ENCODE data around the gene CTNNA3.

The CTNNA3 gene

DNA sequence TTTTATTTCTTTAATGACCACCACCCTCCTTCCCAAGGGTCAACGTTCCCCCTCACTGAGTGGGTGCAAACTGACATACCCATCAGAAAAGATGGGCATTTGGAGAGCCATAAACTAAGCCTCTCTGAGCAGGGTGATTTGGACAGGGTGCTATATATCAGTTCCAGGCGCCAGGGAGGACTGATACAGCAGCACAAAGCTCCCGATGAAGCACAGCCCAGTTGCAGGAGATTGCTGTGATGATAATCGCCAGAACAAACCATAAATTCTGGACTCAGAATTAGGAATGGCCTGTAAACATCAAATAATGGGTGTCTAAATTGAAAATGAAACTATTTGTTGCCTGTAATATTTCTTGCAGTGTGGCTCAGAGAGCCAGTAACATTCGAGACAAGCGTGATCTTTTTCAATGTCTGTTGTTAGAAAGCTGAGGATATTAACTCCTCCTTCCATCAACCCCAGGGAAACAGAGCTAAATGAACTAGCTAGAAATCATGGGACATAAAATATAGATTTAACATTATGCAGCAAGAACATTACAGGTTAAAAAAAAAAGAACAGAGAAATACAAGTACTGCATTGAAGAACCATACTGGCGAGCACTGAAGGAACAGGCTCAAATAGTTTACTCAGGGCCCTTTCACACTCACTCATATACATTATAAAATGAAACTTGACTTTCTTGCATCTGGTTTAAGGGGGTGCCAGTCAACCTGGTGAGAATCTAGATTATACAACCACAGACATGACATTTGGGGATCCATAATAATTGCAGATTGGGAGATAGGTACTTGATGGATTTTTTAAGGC is 907.6 kb downstream of the CTNNA3 start:
- DNase-seq = no peak

DNA sequence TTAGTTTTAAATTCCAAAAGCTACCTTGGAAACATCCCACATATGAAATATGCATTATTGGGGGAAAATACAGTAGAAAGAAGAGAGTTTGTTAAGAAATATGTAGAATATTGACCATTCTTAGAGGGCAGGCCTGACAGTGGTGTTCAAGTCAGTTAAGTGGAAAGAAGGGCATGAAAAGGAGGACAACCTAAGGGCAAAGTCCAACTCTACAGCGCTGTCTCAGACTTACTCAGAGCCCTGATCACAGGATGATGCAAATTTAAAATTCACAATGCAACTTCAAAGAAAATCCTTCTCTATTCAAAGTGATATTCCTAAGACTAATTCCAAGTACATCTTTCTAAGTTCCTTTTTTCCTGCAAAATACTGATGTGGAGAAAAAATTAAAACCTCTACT is 909.3 kb downstream of the CTNNA3 start:
- no peak for DNase-seq

DNA sequence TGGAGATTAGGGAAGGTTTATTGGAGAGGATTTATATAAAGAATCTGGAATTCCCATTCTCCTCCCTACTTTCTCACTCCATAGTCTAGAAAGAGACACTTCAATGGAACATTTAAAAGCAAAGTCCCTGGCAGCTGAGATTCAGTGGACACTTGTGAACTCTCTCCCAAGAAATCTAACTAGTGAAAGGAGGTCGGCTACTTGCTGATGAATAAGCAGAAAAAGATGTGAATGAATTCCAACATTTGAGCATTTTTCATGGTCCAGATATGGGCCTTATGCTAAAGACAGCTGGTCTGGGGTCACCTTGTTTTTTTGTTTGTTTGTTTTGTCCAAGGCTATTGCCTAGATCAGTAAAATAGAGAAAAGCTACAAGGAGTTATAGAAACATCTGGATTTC is 911.2 kb downstream of the CTNNA3 start:
- no peak for DNase-seq

DNA sequence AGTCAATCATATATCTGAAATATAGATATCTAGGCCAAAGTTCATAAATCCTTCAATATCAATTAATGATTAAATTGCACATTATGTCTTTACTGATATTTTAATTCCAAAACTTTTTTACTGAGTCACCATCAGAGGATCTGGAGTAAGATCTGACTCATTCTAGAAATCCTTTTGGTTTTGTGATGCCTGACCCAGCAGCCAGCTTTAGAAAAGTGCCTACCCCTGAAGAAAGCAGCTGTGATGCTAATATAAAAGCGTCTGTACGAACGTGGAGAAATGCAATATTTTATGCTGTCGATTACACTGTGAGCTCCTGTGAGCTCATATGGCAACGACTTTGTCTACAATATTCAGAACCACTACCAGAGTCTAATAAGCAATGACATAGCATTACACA is 912.7 kb downstream of the CTNNA3 start:
- no peak for DNase-seq

DNA sequence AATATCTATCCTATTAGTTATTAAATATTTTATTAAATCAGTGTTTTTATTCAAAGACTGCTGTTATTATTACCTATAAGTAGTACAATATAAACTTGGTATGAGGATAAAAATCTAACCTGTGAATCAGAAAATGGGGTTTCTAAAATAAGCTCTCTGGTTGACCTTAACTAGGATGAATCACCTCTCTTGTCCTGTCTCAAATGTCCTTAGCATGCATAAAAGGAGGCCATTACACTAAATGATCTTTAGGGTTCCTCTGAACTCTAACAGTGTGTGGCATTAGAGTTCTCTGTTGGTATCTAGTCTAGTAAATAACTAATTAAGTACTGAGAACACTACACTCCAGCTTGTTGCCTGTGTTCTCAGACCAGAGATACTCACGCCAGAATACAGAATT is 913.2 kb downstream of the CTNNA3 start:
- DNase-seq = no peak

DNA sequence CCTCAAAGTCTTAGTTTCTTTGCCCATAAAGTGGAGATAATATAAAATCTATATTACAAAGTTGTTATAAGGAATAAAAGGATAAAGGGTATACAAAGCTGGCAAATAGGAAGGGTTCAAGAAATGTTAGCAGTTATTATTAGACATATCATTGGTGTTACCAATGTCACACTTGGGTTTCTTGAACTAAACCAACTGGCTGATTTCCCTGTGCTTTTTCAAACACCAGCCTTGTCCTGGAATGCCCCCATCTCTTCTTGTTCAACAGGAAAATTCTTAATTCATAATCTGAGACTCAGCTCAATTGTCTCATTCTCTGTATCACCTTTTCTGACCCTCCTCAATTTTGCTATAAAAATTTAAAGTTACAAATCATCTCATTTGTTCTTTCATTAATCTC is 913.9 kb downstream of the CTNNA3 start:
- no peak for DNase-seq

DNA sequence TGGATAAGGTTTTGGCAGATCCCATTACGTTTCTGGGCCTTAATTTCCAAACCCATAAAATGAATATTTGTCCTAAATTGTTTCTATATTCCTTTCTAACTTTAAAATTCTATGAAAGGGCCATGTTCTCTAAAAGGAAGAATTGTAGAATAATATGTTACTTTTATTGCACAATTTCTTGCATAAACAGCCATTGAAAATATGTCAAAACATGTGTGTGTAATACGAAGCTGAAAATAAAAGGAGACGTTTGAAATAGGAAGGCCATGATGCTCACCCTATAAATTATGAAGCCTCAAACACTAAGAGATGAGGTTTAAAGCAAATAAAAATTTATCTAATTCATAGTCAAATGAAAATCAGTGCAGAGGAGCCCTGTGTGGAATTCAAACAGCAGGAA is 915.2 kb downstream of the CTNNA3 start:
- no peak for DNase-seq

DNA sequence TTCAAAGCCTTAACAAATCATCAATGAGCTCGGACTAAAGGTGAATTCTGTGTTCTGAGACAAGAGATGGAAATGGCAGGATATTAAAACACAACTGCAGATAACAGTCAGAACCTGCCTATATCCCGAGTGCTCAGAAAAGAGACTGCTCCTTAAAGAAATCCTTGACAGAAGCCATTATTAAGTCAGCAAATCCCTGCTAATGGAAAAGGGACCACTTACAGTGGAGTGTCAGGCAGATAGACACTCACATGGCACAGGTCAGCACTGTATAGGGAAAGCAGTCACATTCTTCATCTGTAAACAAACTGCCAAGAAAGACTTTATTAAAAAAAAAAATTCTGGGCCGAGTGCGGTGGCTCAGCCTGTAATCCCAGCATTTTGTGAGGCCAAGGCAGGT is 917.6 kb downstream of the CTNNA3 start:
- no peak for DNase-seq

DNA sequence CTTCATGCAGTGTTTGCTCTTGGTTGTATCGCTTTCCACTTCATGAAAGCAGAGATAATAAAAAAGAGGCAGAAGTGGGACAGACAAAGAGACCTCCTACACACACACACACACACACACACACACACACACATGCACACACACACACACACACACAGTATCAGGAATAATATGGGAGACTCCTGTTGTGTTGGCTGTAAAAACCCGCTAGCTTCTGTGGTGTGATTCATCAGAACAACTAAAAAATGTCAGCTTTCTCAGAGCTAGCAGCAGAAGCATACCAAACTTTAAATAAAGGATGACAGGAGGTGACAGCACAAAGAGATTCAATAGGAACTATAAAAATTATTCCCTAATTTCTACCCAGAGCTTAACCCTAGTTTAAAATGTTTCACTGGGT is 918.3 kb downstream of the CTNNA3 start:
- no peak for DNase-seq

DNA sequence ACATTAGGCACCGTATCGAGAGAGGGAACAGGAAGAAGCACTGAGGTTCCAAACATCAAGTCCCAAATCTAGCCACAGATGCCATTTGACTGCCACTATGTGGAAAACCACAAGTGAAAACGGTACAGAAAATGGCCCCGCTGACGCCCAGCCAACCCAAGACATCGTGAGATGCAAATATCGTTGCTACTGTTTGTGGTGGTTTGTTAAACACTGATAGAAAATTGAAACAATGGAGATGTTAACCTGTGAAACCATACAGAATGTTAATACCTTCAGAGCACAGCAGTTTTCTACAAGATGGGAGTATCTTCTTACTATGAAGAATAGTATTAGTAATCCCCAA is 922.5 kb downstream of the CTNNA3 start:
- no peak for DNase-seq

DNA sequence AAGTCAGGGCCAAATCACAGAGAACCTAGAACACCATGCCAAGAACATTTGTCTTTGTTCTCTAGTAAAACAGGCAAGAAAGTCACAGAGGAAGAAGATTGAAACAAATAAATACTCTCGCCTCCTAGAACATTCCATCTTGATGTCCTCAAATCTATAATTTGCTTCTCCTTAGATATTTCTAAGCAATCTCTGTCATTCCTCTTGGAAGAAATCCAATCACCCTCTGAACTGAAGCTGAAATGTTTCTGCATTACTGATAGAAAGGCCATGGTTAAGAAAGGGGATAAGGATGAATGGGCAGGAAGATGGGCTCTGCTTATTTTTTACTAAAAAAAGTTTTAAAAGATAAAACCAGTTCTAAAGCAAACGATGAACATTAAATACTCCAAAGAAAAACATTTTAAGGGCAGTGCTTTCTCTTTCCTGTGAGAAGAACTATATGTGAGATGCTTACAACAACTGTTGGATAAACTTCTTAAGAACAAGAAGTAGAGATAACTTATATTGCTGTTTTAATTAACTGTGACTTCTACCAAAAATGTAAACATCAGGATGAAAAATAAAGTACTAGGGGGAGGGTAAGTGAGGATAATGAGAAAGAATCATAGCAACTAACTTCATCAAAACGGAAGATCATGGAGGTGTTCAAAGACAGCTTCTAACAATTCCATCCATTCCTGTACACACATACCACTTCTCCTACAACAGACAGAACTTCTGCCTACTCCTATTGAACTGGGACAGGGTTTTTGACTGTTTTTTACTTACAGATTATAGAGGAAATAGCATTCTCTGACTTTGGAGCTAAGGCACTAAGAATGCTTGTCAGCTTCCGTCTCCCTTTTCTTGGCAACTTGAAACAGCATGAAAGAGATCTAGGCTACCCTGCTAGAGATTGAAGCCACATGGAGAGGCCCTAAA is 923.2 kb downstream of the CTNNA3 start:
- no peak for DNase-seq

DNA sequence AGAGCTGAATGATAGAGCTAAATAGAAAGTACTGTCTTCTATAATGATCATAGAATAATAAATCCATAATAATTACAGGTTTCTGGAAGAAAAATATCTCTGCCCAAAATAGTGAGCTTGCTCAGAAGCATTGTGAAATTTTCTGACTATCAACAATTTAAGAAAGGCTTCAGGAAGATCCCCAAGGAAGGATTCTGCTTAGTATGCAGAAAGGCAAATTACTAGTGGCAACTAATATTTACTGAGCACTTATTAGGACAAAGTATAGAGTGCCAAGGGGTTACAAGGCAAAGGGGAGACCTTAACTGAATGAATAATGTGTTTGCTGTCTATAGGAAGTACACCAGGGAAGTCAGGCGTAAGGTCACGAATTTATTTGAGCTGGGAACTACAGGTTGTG is 928.3 kb downstream of the CTNNA3 start:
- no peak for DNase-seq

DNA sequence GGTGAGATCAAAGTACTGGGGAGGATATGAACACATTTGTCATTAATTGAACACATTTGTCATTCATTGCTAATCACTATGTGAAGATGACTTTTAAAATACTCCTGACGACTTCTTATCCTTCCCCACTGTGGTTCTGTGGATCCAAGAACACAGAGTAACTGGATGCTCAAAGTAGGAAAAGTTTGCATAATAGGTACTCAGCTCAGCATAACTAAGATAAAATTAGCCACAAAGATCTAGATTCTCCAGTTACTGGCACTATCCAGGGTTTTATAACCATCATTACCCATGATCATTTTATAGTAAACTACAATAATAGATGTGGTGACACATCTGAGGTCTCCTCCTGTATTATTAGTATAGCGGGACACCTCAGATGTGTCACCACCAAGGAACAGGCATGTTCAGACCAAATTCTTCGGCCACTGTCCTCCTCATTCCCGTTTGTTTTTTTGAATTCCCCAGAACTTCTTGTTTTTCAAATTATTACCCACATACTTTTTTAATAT is 933.7 kb downstream of the CTNNA3 start:
- DNase-seq = no peak

DNA sequence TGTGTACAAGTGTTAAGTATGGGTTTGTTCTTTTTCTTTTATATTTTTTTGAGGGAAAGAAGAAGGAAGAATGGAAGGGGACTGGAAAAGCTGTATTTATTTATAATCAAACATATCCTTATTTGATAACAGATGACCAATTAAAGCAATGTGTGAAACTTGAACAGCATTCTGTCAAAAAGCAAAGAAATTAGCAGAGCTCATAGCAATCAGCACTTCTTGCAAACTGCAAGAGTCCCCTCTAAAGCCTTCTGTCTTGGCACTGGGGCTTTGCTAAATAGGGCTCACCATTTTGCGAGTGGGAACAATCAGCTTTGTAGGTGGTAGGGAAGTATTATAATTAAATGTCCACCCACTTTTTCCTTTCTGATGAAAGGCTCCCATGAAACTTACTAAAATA is 935.1 kb downstream of the CTNNA3 start:
- no peak for DNase-seq

DNA sequence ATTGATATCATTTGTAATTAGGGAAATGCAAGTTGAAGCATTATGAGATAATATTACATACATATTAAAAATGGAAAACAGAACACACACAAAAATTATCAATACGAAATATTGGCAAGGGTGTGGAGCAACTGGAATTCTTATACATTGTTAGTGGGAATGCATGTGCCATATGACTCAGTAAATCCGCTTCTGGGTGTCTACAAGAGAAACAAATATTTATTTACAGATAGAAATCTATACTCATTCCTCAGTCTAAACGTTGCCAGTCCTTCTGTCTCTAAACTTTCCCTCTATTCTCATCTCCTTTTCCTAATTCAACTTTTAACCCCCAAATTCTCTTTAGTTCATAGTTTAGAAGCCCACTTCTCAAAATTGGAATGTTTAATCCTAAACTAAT is 940.5 kb downstream of the CTNNA3 start:
- no peak for DNase-seq

DNA sequence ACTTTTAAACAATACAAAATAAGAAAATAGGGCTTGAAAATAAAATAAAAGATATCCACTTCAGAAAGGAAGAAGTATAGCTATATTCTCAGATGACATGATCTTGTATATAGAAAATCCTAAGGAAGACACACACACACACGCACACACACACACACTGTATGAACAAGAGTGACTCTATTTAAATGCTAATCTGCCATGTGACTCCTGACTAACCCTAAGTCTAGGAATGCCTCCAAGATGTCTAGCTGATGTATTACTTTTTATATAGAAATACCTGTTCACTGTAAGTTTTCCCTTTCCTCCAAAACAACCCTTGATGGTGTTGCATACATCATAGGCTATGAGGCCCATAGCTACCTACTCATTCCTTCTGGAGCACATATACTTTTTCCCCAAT is 943.3 kb downstream of the CTNNA3 start:
- DNase-seq = no peak

DNA sequence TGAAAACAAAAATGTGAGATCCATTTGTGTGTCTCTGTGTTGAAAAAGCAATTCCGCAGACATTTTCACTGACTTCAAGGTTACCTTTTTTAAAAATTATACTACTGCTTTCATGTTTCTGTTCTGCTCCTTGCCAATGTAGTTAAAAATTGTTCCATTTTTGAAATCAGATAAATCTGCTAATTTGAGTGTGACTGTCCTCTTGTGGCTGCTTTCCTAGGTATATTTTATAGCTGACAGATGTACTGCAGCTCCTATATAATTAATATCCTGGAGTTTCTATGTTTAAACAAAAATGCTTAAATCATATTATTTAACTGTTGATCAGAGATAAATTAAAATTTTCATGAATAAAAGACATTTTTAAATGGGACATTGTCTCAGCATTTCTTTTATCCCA is 947.8 kb downstream of the CTNNA3 start:
- DNase-seq = no peak

DNA sequence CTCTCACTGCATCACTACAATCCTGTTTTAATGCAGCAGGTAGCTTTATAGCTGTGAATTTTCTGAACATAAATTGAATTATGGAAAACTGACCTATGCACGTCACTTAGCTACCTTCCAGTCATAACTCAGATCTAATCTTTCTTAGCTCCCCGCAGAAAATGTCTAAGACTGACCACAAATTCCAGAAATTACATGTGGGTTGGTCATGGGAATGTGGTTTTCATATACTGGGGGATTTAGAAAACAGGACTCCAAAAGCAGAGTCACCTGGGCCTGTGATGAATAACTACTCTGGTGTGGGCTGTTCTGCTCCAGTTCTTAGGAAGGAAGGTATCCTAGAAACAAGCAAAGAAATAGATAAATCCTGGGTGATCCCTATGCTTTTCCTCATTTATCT is 948.5 kb downstream of the CTNNA3 start:
- no peak for DNase-seq

DNA sequence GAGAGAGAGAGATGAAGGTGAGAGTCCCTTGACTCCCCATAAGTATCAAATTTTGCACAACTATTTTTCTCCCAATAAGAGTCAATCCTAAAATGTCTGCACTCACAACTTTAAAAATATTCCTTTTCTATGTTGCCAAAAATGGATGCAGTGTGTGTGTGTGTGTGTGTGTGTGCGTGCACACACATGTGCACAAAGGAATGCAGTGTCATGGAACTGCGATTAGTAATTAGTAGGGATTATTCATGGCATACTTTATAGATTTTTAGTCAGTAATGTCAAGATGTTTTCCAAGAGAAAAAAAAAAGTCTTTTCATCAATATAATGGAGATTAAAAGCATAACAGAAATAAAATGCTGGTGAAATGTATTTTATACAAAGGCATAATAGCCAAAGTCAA is 949.3 kb downstream of the CTNNA3 start:
- DNase-seq = no peak

DNA sequence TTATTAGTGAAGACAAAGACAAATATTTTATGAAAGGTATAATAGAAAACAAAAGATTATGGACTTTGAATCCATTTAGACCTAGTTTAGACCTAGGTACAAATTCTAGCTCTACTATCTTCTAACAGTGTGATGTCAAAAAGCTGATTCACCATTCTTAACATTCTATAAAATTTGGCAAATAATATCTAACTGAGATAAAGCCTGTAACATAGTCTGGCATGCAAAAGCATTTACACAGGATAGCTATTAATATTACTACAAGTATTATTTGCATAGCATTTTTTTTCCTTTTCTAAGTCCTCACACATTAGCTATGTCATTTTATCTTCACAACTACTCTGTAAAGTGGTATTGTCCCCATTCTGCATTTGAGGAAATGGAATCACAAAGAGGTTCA is 949.7 kb downstream of the CTNNA3 start:
- DNase-seq = no peak

DNA sequence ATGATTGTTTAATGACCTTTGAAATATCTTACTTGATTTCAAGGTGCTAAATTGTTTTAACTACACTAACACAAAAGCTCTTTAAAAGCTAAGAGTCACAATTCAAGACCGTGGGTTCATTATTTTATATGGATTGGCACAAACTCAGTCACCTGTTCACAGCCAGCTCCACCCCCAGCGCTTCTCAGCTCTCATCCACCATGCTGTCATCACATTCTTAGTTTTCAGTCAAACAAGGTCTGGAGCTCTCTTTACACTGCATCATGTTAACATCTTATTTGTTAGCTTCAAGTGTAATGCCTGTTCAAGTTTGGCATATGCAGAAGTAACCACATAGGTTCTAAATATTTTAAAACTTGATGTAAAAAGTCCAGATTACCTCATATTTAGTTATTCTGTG is 951.1 kb downstream of the CTNNA3 start:
- no peak for DNase-seq

DNA sequence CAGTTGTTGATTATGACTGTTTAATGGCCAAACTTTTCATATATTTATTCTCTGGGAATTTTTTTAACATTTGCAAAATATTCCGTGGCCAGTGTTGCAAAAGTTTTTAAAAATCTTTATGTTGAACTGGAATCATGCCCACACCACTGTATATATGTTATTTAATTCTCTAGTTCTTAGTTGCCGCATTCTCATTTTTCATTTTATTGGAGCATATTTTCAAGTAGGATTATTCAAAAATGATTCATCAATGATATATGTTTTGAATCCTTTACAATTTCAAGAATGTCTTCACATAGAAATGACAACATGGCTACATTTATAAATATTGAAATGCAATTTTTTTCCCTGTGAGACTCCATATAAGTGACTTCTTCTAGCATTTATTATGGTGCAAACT is 958.8 kb downstream of the CTNNA3 start:
- no peak for DNase-seq

DNA sequence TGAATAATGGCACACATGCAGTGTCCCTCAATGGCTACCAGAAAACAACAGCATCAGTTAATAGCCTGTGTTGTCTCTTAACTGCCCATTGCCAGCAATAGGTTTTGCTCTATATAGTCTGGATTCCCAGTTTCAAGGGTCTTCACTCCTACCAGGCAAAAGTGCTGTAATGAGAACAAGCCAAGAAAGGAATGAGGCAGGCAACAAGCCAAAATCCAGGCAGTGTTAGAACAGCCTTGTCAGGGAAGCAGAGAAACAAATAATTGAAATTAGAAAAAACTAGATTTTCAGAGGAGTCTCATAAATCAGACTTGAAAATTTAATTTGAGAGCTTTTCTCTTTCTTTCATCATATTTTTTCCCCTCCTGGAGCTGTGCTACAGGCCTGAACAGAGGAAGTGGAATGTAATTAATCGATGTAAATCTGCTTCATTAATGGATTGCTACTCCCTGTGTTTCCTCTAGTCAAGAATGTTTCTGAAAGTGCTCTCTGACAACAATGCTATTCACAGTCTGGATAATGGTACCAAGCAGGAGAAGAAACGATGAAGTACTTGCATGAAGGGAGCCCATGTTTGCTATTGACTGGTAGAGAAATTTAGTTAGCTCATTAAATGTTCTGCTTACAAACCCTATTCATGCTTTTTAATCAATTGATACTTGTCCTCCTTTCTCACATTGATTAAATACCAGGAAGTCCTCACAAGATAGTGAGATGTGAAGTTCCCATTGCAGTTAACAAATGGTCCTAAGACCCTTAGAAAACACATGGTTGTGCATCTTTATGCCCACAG is 972.2 kb downstream of the CTNNA3 start:
- DNase-seq = no peak
